ENCODE results near the gene SPTAN1. TPM values are rescaled to one million over a fixed set of nuclear protein-coding genes. Genes with fewer than 3 reads are reported as not detected.

SPTAN1 gene
- total and polyA plus RNA-seq, 2 donors (not counting 3 experiments of a cell fraction or from before 2014, with no cell fraction given): 408 to 502 TPM

DNA sequence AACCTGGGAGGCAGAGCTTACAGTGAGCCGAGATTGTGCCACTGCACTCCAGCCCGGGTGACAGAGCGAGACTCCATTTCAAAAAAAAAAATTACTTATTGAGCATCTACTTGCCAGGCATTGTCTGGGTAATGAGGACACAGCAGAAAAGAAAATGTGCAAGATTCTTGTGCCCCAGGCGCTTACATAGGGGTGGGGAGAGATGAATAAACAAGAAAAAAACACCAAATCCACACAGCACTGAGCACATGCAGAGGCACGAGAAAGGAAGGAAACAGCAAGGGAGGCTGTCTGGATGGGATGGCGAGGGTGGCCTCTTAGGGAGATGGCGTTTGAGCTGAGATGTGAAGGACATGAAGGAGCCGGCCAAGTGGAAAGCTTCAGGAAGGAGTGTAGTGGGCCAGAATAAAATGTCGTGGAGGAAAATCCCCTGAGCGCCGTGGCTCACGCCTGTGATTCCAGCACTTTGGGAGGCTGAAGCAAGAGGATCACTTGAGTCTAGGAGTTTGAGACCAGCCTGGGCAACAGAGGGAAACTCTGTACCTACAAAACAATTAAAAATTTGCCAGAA is 90.4 kb downstream of the SPTAN1 start:
- no peak overlapping the region for H3K4me3 ChIP-seq (replicated peaks in 1 of 3; ENCODE audit: insufficient read depth in 1 of 3, low read depth in 1 of 3, low read length in 3 of 3)
- ChIA-PET CTCF (interaction anchor here (1.3 kb wide), 1 partner anchor 7 kb away, joined by 6 read pairs; no protein-coding TSS in a partner anchor), POLR2A (interaction anchor here (0.7 kb wide), 1 partner anchor 41 kb away, joined by 4 read pairs; no protein-coding TSS in a partner anchor)
- dilution Hi-C loops (cut with MboI; ENCODE audit: extremely low pct_ligation_motif_present, low sequenced_read_pairs): no loop called here
- no peaks in the 10 kb centered on the region for H3K9me3 ChIP-seq (replicated peaks; ENCODE audit: control insufficient read depth, insufficient read depth, low read length)
- peaks cover 2 to 3% of the 10 kb centered on the region in 2 experiments for H3K36me3 ChIP-seq (ENCODE audit: control insufficient read depth in 2 of 2, extremely low read depth in 1 of 2, insufficient read depth in 2 of 2, low read length in 2 of 2)
- H3K9me1 ChIP-seq (replicated peaks; ENCODE audit: control insufficient read depth, extremely low read depth, insufficient read depth, low read length): no peaks in the 10 kb centered on the region
- no peak overlapping the region for H2AFZ ChIP-seq (ENCODE audit: low read depth, low read length)
- no peak for DNase-seq (ENCODE audit: low read depth, low spot score)
- FAIRE-seq: no peak
- BruUV-seq (replicated peaks): no TSS peak
- no peaks in the 10 kb centered on the region for H3K4me1 ChIP-seq (ENCODE audit: control insufficient read depth, extremely low read depth, insufficient read depth, low read length)
- no peaks in the 10 kb centered on the region for H3K27me3 ChIP-seq (ENCODE audit: control insufficient read depth in 2 of 2, insufficient read depth in 2 of 2, low read length in 2 of 2)
- H3K27ac ChIP-seq (ENCODE audit: insufficient read depth, low read depth, low read length): no peak overlapping the region
- H3K4me2 ChIP-seq (ENCODE audit: insufficient read depth, low read length): no peak overlapping the region
- intact Hi-C loops (cut with micrococcal nuclease): no loop called here
- no peaks in the 10 kb centered on the region for H4K20me1 ChIP-seq (replicated peaks; ENCODE audit: control insufficient read depth, extremely low read depth, insufficient read depth, low read length)
- H3K79me2 ChIP-seq (ENCODE audit: control insufficient read depth, insufficient read depth, low read length): no peaks in the 10 kb centered on the region
- no peak overlapping the region for H3K9ac ChIP-seq (replicated peaks; ENCODE audit: extremely low read depth, insufficient read depth, low read length)
- TF ChIP-seq MYC (IDR thresholded peaks at IDR 0.05; ENCODE audit: low read depth, low read length): no peak
- no peak for TF ChIP-seq POLR2A (IDR thresholded peaks at IDR 0.05; ENCODE audit: low read depth, low read length)
- no peak for TF ChIP-seq JUN (IDR thresholded peaks at IDR 0.05; ENCODE audit: borderline replicate concordance, insufficient read depth, insufficient read length, low read depth)
- no peak for TF ChIP-seq EZH2 (IDR thresholded peaks at IDR 0.05; ENCODE audit: borderline replicate concordance, low read depth, low read length, severe bottlenecking)
- no peak for TF ChIP-seq POLR2AphosphoS5 (IDR thresholded peaks at IDR 0.05; ENCODE audit: insufficient read depth, low read depth, low read length)
- no peak for TF ChIP-seq GATA2 (IDR thresholded peaks at IDR 0.05; ENCODE audit: insufficient read depth, insufficient read length, low read depth, low read length)
- TF ChIP-seq, protein P1, sequence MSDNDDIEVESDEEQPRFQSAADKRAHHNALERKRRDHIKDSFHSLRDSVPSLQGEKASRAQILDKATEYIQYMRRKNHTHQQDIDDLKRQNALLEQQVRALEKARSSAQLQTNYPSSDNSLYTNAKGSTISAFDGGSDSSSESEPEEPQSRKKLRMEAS (IDR thresholded peaks at IDR 0.05; ENCODE audit: insufficient read depth, insufficient read length): no peak
- TF ChIP-seq, protein P2, sequence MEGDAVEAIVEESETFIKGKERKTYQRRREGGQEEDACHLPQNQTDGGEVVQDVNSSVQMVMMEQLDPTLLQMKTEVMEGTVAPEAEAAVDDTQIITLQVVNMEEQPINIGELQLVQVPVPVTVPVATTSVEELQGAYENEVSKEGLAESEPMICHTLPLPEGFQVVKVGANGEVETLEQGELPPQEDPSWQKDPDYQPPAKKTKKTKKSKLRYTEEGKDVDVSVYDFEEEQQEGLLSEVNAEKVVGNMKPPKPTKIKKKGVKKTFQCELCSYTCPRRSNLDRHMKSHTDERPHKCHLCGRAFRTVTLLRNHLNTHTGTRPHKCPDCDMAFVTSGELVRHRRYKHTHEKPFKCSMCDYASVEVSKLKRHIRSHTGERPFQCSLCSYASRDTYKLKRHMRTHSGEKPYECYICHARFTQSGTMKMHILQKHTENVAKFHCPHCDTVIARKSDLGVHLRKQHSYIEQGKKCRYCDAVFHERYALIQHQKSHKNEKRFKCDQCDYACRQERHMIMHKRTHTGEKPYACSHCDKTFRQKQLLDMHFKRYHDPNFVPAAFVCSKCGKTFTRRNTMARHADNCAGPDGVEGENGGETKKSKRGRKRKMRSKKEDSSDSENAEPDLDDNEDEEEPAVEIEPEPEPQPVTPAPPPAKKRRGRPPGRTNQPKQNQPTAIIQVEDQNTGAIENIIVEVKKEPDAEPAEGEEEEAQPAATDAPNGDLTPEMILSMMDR (IDR thresholded peaks at IDR 0.05; ENCODE audit: extremely low read depth in 1 of 2, insufficient read depth in 1 of 2, low read depth in 1 of 2, low read length in 2 of 2): no peak
- no peak for TF ChIP-seq FOS (IDR thresholded peaks at IDR 0.05; ENCODE audit: borderline replicate concordance, insufficient read depth, low read length)

All from endothelial cell of umbilical vein (primary cell).